GM10266 (cell line): ENCODE data around the gene IRF9.

ENCODE experiments used
- DNase-seq: peaks from one replicate; pipeline ENCODE4 v3.0.0; 2012; ENCODE audit errors: extremely low spot score
- CTCF ChIP-seq: IDR thresholded peaks from 2 replicates; pipeline ENCODE4 v1.5.1; 2012; ENCODE audit warnings: mild to moderate bottlenecking, low read depth; ENCODE audit not compliant: control insufficient read depth, insufficient read depth; ENCODE audit errors: missing control alignments

Gene IRF9

GRCh38 chr14:24178399-24179178, 17.5 kb downstream of the IRF9 start:
- no peak for TF ChIP-seq CTCF

DNA sequence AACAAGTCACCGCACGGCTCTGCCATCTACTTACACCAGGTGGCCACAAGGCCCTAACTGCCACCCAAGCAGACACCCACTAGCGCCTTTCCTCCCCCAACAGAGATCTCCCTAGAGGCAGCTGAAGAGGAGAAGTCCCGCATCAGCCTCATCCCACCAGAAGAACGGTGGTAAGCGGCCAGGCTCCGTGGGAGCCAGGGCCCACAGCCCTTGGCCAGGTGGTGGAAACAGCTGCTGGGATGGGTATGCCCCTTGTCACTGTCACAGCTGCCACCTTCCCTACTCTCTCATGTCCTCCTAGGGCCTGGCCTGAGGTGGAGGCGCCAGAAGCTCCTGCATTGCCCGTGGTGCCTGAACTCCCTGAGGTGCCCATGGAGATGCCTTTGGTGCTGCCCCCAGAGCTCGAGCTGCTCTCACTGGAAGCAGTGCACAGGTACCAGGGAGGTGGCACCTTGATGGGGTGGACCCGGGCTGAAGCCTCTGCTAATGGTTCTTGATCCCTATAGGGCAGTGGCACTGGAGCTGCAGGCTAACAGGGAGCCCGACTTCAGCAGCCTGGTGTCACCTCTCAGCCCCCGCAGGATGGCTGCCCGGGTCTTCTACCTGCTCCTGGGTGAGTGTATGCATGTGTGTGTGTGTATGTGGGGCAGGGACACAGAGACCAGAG, 18.4 kb downstream of the IRF9 start:
- no peak for DNase-seq
- no peak for TF ChIP-seq CTCF

More at GRCh38 chr14:24178399-24179178, 17.5 kb downstream of the IRF9 start:
- no peak for DNase-seq

DNA sequence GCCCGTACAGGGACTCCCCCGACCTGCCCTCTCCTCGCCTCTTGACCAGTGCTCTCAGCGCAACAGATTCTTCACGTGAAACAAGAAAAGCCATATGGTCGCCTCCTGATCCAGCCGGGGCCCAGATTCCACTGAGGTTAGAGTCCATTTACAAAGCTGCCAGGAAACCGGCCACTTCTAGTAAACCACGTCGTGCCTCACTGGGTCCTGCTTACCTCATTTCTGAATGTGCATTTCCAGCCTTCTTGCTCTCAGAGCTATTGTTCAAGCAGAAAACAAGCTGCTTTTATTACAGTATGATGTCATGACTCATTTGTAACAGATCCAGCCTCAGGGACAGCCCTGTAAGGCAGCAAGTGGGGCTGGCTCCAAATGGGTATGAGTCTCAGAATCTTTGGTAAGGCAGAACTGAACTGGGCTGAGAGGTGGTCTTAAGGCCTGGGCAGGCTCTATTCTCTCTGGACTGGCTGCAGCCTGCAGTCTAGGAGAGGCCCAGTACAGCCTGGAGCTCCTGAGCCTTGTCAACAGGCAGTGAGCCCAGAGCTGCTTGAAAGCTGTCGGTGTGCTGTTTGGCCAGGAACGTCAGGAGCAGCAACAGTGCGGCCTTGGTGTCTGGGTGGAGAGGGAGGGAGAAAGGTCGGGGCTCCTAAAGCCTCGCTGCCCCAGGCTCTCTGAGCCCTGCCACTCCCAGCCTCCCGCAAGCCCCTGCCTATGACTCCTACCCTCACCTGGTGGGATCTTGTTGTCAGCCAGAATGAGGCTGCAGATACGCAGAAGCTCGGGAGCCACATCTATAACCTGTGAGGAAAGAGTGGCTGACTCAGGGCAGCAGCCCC, 19.1 kb downstream of the IRF9 start:
- no peak for DNase-seq
- TF ChIP-seq CTCF: no peak

DNA sequence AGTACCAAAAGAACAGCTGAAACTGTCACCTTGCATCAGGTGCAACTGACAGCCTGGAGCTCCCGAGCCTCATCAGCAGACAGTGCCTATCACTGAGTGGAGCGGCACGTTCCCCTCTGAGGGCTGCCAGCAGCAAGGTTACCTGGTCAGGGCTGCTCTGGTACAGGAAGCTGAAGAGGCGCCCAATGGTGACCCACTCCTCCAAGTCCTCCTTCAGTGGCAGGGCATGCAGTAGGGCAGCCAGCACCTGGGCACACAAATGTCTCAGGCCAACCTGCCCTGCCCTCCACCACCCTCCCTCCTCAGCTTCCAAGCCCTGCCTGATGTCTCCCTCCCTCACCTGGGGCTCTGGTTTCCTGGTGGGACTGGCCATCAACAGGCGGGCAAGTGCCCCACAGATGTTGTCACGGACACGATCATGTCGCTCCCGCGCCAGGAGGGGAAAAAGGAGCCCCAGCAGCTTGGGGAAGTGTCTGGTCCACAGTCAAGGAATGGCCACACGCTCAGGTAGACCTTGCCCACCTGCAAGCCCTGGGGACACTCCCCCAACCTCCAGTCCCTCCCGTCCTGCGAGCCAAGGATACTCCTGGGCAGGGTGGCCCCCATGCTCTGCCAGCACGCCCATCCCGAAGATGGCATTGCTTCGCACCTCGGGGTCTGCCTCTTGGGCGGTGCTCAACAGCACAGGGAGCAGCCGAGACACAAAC, 20.5 kb downstream of the IRF9 start:
- no peak for TF ChIP-seq CTCF
- no peak for DNase-seq

DNA sequence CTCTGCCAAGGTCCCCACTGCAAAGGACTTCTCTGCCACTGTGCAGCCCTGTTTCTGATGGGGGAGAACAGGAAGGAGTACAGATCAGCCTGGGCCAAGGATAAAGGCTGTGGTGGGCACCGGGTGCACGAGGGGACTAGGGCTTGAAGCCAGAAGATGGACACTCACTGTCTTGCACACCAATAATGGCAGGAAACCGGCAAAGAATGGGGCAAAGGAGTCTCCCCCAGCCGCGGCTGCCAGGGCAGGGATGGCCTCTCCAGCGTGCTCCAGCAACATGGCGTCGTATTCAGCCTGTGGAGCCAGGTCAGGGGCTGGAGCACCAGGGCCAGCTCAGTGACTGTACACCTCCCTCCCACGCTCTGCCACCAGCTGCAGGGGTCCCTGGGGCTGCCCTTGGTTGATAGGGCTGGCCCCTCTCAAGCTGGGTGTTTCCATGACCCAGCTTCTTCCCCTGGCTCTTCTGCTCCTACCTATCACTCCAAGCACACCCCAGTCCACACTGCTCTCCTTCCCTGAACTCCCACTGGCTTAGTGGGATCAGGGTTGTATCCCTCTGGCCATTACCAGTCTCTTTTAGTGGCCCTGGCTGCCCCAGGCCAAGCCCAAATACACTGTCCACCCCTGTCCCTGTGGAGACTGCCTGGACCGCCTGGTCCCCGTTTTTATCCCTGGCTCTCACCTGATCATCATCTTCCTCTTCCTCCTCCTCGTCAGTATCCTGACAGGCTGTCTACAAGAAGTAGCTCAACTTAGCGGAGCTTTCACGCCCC, 21.2 kb downstream of the IRF9 start:
- no peak for DNase-seq
- no peak for TF ChIP-seq CTCF

- DNase-seq: no peak
- no peak for TF ChIP-seq CTCF
Observed at GRCh38 chr14:24183014-24183481, 22.0 kb downstream of the IRF9 start.
